ENCODE data around the gene RHBDF1.
A peak's percentile ranks its signal among the peaks of the same experiment; 100 is the strongest.
"Not testable (repeated sequence)": the region's sequence is repeated elsewhere in the genome, so short reads cannot be mapped to it uniquely, and the experiment has no call there.

The RHBDF1 gene

GRCh38 chr16:34648-34987 is 37.8 kb downstream of the RHBDF1 start:
- DNase-seq = no peak

DNA sequence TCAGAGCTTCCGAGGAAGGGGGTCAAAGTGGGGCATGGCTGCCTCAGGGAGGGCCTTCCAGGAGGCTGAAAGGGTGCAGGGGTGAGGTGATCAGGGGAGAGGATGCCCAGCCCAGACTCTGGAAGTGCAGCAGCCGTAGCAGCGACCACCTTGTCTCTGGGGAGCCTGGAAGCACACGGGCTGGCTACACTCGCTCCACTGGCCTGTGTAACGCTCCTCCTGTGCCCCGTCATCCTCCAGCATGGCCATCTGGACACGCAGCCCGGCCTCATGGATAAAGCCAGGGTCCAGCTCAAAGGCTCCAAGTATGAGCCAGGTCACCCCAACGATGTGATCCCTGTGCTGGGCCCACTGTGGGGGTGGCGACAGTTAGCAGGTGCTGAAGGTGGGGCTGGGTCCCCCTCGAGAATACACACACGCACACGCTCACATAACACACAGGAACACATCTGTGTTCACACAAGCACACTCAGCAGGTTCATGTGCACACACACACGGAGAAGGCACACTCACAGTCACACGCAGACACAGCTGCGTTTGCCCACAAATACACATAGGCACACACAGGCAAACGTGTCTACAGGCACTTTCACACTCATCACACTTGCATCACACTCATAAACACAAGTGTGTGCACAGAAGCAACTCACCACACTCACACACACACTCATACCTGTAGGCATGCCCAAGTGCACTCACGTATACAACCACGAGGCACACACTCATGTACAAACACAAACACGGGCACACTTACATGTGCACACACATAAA is 38.4 kb downstream of the RHBDF1 start:
- no peak for DNase-seq

DNA sequence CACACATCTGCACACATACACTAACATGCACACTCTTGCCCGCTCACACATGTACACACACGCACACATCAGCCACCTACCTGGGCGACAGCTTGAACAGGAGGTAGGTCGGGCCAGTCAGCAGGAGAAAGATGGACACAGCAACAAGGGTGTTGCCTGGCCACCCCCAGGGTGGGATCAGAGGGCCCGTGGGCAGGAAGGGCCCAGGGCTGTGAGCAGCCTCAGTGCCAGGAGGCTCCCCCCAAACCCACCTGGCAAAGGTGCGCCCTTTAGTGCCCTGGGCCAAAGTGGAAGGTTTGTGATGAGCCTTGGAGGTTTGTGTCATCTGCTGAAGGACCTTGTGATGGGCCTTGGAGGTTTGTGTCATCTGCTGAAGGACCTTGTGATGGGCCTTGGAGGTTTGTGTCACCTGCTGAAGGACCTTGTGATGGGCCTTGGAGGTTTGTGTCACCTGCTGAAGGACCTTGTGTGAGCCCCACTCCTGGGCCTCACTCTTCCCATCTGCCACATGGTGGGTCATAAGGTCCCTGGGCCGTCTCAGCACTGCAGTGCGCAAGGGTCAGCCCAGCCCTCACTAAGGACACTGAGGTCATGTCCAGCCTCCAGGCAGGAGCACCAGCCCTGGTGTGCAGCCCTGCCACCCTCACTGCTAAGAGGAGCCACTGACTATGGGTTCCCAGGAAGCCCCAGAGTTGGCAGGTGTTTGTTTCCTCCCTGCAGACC is 39.1 kb downstream of the RHBDF1 start:
- not testable (repeated sequence) for DNase-seq

DNA sequence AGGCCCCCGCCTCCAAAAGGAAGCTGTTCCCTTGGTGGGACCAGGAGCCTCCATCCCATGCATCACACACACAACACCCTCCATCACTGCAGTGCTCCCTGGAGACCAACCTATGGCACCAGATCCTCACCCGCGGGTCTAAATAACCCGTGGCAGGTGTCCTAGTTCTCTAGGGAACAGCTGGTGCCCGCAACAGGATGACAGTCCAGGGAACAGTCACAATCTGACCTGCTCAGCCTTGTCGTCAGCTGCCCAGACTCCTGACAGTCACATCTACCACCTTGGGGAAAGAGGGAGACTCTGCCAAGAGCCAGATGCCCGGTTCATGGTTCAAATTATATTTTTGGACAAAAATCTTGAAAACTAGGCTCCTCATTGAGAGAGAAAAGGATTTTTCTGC is 41.8 kb downstream of the RHBDF1 start:
- not testable (repeated sequence) for DNase-seq

- DNase-seq = not testable (repeated sequence)
Measured at GRCh38 chr16:25926-26348, 46.5 kb downstream of the RHBDF1 start.

DNA sequence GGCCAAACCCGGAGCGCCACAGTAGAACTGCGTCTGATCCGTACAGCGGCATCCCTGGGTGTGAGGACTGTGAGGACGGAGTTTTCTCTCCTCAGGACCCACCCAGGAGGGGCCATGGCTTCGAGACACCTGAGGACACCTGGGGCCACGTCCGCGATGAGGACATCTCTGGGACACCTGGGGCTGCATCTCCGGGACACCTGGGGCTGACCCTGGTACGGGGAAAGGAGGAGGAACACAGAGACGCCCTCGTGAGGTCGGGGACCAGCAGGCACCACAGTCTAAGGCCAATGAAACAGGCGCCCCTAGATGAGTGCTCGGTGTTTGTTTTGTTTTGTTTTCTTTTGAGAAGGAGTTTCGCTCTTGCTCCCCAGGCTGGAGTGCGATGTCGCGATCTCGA is 48.3 kb downstream of the RHBDF1 start:
- DNase-seq = not testable (repeated sequence)

DNA sequence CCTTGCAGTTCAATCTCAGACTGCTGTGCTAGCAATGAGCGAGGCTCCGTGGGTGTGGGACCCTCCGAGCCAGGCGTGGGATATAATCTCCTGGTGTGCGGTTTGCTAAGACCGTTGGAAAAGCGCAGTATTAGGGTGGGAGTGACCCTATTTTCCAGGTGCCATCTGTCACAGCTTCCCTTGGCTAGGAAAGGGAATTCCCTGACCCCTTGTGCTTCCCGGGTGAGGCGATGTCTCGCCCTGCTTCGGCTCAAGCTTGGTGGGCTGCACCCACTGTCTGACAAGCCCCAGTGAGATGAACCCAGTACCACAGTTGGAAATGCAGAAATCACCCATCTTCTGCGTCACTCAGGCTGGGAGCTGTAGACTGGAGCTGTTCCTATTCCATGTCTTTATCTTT is 51.5 kb downstream of the RHBDF1 start:
- not testable (repeated sequence) for DNase-seq

GRCh38 chr16:17062-17765 is 55.2 kb downstream of the RHBDF1 start:
- not testable (repeated sequence) for DNase-seq

GRCh38 chr16:10772-11171 is 61.7 kb downstream of the RHBDF1 start:
- DNase-seq = peak; percentile 36

DNA sequence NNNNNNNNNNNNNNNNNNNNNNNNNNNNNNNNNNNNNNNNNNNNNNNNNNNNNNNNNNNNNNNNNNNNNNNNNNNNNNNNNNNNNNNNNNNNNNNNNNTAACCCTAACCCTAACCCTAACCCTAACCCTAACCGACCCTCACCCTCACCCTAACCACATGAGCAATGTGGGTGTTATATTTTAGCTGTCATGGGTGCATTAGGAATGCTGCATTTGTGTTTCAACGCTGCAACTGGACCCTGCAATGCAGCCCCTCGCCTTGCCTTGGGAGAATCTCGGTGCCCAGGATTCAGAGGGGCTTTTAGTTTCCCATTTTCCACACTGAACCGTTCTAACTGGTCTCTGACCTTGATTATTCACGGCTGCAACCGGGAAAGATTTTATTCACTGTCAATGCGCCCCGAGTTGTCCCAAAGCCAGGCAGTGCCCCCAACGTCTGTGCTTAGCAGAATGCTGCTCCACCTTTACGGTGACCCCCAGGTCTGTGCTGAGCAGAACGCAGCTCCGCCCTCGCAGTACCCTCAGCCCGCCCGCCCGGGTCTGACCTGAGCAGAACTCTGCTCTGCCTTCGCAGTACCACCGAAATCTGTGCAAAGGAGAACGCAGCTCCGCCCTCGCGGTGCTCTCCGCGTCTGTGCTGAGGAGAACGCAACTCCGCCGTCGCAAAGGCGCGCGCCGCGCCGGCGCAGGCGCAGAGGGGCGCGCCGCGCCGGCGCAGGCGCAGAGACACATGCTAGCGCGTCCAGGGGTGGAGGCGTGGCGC is 62.3 kb downstream of the RHBDF1 start:
- DNase-seq = no peak

Measured in NCI-H510A (cell line).